Sigmoid colon (tissue), 7 donors: ENCODE results near the gene LRRC8D. TPM values are rescaled to one million over a fixed set of nuclear protein-coding genes. Genes with fewer than 3 reads are reported as not detected.

Source experiments
- DNase-seq: peaks from one replicate; pipeline ENCODE4 v3.0.0-alpha.2; 2019
- H3K27ac ChIP-seq, 4 donors: fragments of 200-600 bp; sonication (generic); one replicate each; pipeline ENCODE4 v1.5.1; 2016 to 2019; ENCODE audit warnings: mild to moderate bottlenecking in 1 of 4
- H3K27me3 ChIP-seq, 3 donors: fragments of 200-600 bp; sonication (generic); one replicate each; pipeline ENCODE4 v1.5.1; 2019; ENCODE audit warnings: mild to moderate bottlenecking in 1 of 3
- H3K36me3 ChIP-seq, 4 donors: fragments of 200-600 bp; sonication (generic); one replicate each; pipeline ENCODE4 v1.5.1; 2016 to 2019
- H3K4me1 ChIP-seq, 4 donors: fragments of 200-600 bp; sonication (generic); one replicate each; pipeline ENCODE4 v1.5.1; 2017 to 2019
- H3K4me3 ChIP-seq, 4 donors: fragments of 200-600 bp; sonication (generic); one replicate each; pipeline ENCODE4 v1.5.1; 2017 to 2019; ENCODE audit warnings: mild to moderate bottlenecking in 2 of 4, moderate library complexity in 1 of 4
- H3K9me3 ChIP-seq, 4 donors: fragments of 200-600 bp in 3 of 4; sonication (generic) in 3 of 4; one replicate each; pipeline versions ENCODE4 v1.5.1 to v1.6.1; 2013 to 2019
- EP300 ChIP-seq, 4 donors: sonication (generic); formaldehyde crosslinking; IDR thresholded peaks; one replicate each; pipeline ENCODE4 v1.6.1; 2017; ENCODE audit warnings: antibody characterized with exemption in 4 of 4
- POLR2A ChIP-seq, 2 donors: fragments of 450-650 bp; IDR thresholded peaks; one replicate each; pipeline ENCODE4 v1.6.1; 2016; ENCODE audit warnings: antibody characterized with exemption in 2 of 2, mild to moderate bottlenecking in 2 of 2, moderate library complexity in 2 of 2
- POLR2AphosphoS5 ChIP-seq, 4 donors: sonication (generic); formaldehyde crosslinking; IDR thresholded peaks; one replicate each; pipeline ENCODE4 v1.6.1; 2017; ENCODE audit warnings: antibody characterized with exemption in 4 of 4
- WGBS, 2 donors: extraction: QIAGEN DNeasy Blood & Tissue Kit; methylation state at CpG; one replicate each; pipeline ENCODE4 v1.1.7; 2013; 5-methylcytosine and 5-hydroxymethylcytosine counted together
- intact Hi-C: fragments of 100-400 bp; cut with DNase I; formaldehyde crosslinking; loops from one replicate; pipeline ENCODE4 v1.15.1; 2023
- polyA plus RNA-seq, 3 donors: library from polyadenylated mRNA; stranded (reverse); fragments of 200-250 nt; gene quantifications; one replicate each; pipeline ENCODE4 v1.2.3, GENCODE V29; 2013
- total RNA-seq, 4 donors: library from RNA; depleted of rRNA; stranded (reverse); fragments of >200 nt; gene quantifications; one replicate each; pipeline ENCODE4 v1.1.0, GENCODE V29; 2016
- TF ChIP-seq, protein P1 (sequence below), 4 experiments: fragments of 450-650 bp in 3 of 4; fragments of 200-600 bp in 1 of 4; IDR thresholded peaks; one replicate each; pipeline ENCODE4 v1.5.1; 2016 to 2019; ENCODE audit warnings: antibody characterized with exemption in 4 of 4, mild to moderate bottlenecking in 3 of 4, moderate library complexity in 2 of 4
- donor health status: healthy with polysubstance abuse.
- donor health status: Bipolar disorder and iron deficiency.
- donor health status: healthy.

Gene LRRC8D
- total and polyA plus RNA-seq, 7 donors = 6.0 to 21.2 (median 9.3) TPM

DNA sequence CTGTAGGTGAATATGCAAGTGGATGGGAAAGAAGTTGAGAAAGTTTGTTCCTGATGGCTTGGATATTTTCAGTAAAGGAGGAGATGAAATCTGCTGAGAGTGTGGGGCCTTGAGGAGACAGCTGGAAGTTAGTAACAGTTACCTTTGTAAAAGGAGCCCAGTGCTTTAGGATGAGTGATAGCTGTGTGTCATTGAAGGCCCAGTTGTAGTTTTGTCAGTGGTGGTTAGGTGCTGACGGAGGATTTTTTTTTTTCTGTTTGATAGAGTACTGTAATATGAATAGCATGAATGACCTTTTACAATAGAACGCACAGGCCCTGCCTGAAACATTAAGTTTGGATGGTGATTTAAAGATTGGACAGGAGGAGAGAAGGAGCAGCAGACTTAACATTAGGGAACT lies 33.3 kb downstream of the LRRC8D start:
- Histone ChIP-seq H3K27ac (no peak overlapping the region), H3K36me3 (no peaks in the 10 kb centered on the region), H3K9me3 (no peaks in the 10 kb centered on the region), H3K4me1 (no peaks in the 10 kb centered on the region), H3K27me3 (no peaks in the 10 kb centered on the region), H3K4me3 (no peak overlapping the region)
- intact Hi-C loops = no loop called here
- TF ChIP-seq POLR2A (IDR thresholded peaks at IDR 0.05) = no peak
- 87 to 95% methylated on average over 2 of the region's 2 CpGs for WGBS, 2 donors
- DNase-seq = no peak

DNA sequence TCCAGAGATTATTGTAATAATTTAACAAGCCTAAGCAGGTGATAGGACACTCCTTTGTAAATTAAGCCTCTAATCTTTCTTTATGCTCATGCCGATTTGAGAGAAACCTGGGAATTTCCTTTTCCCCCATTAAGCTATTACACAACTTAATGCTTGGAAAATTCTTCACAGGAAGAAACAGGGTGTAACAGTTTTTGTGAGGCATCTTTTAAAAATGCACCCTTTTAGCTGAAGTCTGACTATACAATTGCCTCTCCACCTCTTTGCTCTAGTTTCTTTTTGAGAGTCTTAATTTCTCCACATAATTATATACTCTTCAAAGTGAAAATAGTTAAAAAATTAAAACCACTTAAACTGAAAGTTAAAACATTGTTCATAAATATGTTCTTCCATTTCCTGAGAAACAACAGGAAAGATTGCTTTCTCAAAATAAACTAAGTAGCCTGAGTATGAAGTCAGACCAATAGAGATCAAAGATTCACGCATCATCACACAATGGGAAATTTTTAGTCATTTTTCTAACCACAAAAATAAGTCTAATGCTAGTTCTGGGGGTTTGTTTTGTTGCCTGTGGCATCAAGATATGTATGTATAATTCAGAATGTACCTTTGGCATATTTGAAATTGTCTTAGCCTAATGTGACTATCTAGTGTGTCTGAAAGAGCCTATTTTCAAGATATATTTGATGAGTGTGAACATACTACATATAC lies 34.7 kb downstream of the LRRC8D start:
- H3K4me3 ChIP-seq = no peak overlapping the region
- H3K9me3 ChIP-seq = no peaks in the 10 kb centered on the region
- WGBS, 2 donors = 47 to 57% methylated on average over 2 of the region's 2 CpGs
- no peaks in the 10 kb centered on the region for H3K27me3 ChIP-seq
- no peak for TF ChIP-seq POLR2AphosphoS5 (IDR thresholded peaks at IDR 0.05)
- TF ChIP-seq, protein P1, sequence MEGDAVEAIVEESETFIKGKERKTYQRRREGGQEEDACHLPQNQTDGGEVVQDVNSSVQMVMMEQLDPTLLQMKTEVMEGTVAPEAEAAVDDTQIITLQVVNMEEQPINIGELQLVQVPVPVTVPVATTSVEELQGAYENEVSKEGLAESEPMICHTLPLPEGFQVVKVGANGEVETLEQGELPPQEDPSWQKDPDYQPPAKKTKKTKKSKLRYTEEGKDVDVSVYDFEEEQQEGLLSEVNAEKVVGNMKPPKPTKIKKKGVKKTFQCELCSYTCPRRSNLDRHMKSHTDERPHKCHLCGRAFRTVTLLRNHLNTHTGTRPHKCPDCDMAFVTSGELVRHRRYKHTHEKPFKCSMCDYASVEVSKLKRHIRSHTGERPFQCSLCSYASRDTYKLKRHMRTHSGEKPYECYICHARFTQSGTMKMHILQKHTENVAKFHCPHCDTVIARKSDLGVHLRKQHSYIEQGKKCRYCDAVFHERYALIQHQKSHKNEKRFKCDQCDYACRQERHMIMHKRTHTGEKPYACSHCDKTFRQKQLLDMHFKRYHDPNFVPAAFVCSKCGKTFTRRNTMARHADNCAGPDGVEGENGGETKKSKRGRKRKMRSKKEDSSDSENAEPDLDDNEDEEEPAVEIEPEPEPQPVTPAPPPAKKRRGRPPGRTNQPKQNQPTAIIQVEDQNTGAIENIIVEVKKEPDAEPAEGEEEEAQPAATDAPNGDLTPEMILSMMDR (IDR thresholded peaks at IDR 0.05) = no peak
- TF ChIP-seq EP300 (IDR thresholded peaks at IDR 0.05) = no peak
- DNase-seq = no peak
- no peak overlapping the region for H3K27ac ChIP-seq
- intact Hi-C loops = no loop called here
- no peaks in the 10 kb centered on the region for H3K4me1 ChIP-seq
- H3K36me3 ChIP-seq = no peaks in the 10 kb centered on the region

DNA sequence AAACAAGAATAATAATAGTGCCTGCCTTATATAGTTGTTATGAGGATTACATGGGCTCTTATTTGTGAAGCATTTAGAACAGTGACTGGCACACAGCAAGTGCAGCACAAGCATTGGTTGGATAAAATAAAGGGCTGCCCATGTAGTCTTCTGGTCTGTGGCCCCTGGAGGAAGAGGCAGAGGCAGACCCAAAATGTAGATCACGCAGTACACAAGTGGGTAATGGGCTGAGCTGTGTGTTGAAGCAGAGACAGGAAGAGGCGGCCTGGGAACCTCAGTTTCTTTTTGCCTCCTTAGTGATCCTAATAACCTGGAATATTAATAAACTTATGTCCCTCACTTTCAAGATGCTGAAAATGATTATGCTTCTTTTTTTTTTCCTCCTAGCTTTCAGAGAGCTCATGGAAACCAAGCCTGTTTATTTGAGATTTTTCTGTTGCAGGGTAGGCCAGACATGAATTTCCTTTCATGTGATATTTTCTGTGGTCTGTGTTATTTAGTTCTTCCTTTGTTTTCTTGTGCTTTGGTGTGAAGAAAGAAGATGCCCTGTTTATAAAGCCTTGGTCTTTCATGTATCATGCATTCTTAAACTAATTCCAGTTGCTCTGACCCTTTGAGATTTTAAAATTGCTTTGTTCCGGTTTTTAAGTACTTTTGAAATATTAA lies 42.5 kb downstream of the LRRC8D start:
- TF ChIP-seq POLR2AphosphoS5 (IDR thresholded peaks at IDR 0.05) (no peak), POLR2A (IDR thresholded peaks at IDR 0.05) (no peak), EP300 (IDR thresholded peaks at IDR 0.05) (no peak)
- TF ChIP-seq, protein P1 (IDR thresholded peaks at IDR 0.05) = no peak
- Histone ChIP-seq H3K4me3 (no peak overlapping the region), H3K27me3 (no peaks in the 10 kb centered on the region), H3K27ac (no peak overlapping the region), H3K36me3 (no peaks in the 10 kb centered on the region), H3K4me1 (peaks cover 0 to 7% (median 0%) of the 10 kb centered on the region in 4 donors), H3K9me3 (no peaks in the 10 kb centered on the region)
- intact Hi-C loops = no loop called here
- WGBS, 2 donors = 86 to 98% methylated on average over 3 of the region's 3 CpGs
- no peak for DNase-seq

DNA sequence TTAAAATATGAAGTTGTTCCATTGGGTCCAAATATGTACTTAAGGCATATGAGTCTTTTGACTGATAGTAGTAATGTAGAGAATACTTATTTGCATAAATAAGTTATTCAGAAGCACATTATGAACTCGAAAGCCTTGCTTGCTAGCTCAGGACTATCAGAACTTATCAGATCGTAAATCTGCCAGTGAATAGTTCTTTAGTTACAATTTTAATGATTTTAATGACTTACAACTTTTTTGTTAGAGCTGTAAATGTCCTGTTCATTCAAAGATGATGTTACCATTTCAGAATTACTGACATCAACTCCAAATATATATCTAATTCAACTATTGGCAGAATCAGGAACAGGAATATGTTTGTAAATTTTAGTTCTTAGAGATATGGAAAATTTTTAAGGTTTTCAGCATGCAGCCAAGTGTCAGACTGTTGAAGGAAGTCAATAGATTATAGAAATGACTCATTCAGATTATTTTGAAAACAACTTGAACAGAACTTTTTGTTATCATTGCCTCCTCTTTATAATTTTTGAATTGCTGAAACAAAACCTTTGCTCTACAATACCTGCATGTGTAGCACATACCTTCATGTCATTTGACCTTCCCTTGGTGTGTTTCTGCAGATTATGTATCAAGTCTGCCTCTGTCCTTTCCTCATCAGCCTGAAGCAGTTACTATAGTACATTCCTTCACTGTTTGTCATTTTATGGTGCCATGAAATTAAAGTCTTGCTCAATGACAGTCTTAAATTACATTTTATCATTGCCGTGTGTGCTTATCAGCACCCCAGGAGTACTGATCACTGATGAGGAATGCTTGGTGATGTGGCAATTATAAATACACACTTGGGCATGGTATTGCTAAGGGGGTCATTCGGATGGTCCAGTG lies 44.9 kb downstream of the LRRC8D start:
- Histone ChIP-seq H3K36me3 (peaks cover 0 to 5% (median 0%) of the 10 kb centered on the region in 4 donors), H3K27ac (no peak overlapping the region), H3K27me3 (no peaks in the 10 kb centered on the region), H3K4me1 (peaks cover 0 to 7% (median 0%) of the 10 kb centered on the region in 4 donors), H3K4me3 (no peak overlapping the region), H3K9me3 (no peaks in the 10 kb centered on the region)
- WGBS, 2 donors = 57 to 77% methylated on average over 4 of the region's 4 CpGs
- no peak for DNase-seq
- intact Hi-C loops = no loop called here
- TF ChIP-seq POLR2AphosphoS5 (IDR thresholded peaks at IDR 0.05) (no peak), POLR2A (IDR thresholded peaks at IDR 0.05) (no peak), EP300 (IDR thresholded peaks at IDR 0.05) (no peak)
- TF ChIP-seq, protein P1 (IDR thresholded peaks at IDR 0.05) = no peak

DNA sequence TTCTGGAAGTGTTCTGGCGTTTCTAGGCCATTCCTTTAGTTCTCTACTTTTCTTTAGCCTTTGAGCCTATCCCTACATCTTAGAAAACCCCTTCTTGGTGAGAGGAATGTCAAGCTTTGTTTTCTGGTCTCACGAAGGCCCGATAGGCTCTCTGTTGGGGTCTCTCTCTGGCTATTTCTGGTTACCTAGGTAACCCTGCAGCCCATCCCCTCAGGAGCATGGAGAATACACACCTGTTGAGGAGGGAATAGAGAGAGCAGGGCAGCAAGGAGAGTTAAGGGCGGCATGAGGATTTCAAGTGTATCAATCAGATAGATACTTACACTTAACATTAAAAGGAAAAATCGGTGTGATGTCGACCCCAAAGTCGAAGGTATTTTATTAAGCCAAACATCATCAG lies 45.7 kb downstream of the LRRC8D start:
- no peaks in the 10 kb centered on the region for H3K9me3 ChIP-seq
- DNase-seq = no peak
- peaks cover 0 to 7% (median 0%) of the 10 kb centered on the region in 4 donors for H3K4me1 ChIP-seq
- H3K27ac ChIP-seq = no peak overlapping the region
- H3K36me3 ChIP-seq = peaks cover 0 to 5% (median 0%) of the 10 kb centered on the region in 4 donors
- 97% methylated on average over 7 of the region's 7 CpGs for WGBS, 2 donors
- TF ChIP-seq EP300 (IDR thresholded peaks at IDR 0.05) (no peak), POLR2A (IDR thresholded peaks at IDR 0.05) (no peak)
- H3K27me3 ChIP-seq = no peaks in the 10 kb centered on the region
- intact Hi-C loops = no loop called here
- H3K4me3 ChIP-seq = no peak overlapping the region
